ENCODE measurements around the gene NDC1. TPM values are rescaled to one million over a fixed set of nuclear protein-coding genes. Genes with fewer than 3 reads are reported as not detected.

The NDC1 gene
- total and polyA plus RNA-seq, 2 of the 4 experiments (the other 2 are of a cell fraction) = 11.8 to 33.9 TPM

- H2AK5ac ChIP-seq (ENCODE audit: low read depth, low read length) = peak overlapping the region; percentile 72
- no peak for TF ChIP-seq BHLHE40 (IDR thresholded peaks at IDR 0.05; ENCODE audit: low read depth, low read length)
- TF ChIP-seq RCOR1 (IDR thresholded peaks at IDR 0.05; ENCODE audit: insufficient replicate concordance, low read length) = no peak
- TF ChIP-seq, protein P1, sequence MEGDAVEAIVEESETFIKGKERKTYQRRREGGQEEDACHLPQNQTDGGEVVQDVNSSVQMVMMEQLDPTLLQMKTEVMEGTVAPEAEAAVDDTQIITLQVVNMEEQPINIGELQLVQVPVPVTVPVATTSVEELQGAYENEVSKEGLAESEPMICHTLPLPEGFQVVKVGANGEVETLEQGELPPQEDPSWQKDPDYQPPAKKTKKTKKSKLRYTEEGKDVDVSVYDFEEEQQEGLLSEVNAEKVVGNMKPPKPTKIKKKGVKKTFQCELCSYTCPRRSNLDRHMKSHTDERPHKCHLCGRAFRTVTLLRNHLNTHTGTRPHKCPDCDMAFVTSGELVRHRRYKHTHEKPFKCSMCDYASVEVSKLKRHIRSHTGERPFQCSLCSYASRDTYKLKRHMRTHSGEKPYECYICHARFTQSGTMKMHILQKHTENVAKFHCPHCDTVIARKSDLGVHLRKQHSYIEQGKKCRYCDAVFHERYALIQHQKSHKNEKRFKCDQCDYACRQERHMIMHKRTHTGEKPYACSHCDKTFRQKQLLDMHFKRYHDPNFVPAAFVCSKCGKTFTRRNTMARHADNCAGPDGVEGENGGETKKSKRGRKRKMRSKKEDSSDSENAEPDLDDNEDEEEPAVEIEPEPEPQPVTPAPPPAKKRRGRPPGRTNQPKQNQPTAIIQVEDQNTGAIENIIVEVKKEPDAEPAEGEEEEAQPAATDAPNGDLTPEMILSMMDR (conservative IDR thresholded peaks at IDR 0.05; ENCODE audit: low read depth, low read length) = no peak
- peak overlapping the region; percentile 80 for H4K91ac ChIP-seq (ENCODE audit: insufficient read depth, low read depth, low read length)
- peak overlapping the region; percentile 95; the same call in 2 of the 3 replicates for H2BK15ac ChIP-seq (ENCODE audit: low read depth, low read length)
- H3K56ac ChIP-seq (ENCODE audit: extremely low read depth, insufficient read depth, low read length) = no peak overlapping the region
- in situ Hi-C loops (cut with MboI; ENCODE audit: low sequenced_read_pairs) (no loop called here), dilution Hi-C loops (cut with HindIII; ENCODE audit: low sequenced_read_pairs, unreplicated experiment) (no loop called here), intact Hi-C loops (cut with micrococcal nuclease) (no loop called here)
- peak overlapping the region; percentile 73 for H3K4ac ChIP-seq (ENCODE audit: low read depth, low read length)
- peak overlapping the region; percentile 54 for H2AFZ ChIP-seq (replicated peaks; ENCODE audit: low read length, poor library complexity)
- BruUV-seq (replicated peaks) = no TSS peak
- ATAC-seq (ENCODE audit: low read depth) (no peak), DNase-seq (no peak)
- no peak overlapping the region; the same call in 1 of the 2 replicates for H3K4me2 ChIP-seq (ENCODE audit: low read depth, low read length)
- peaks cover 20 to 56% of the 10 kb centered on the region in 2 experiments for H3K79me1 ChIP-seq (ENCODE audit: low read depth in 1 of 2, low read length in 2 of 2)
- H3K27me3 ChIP-seq (ENCODE audit: control insufficient read depth, insufficient read depth, low read length) = no peaks in the 10 kb centered on the region
- peak overlapping the region; percentile 74 for H4K5ac ChIP-seq (ENCODE audit: low read depth, low read length)
- peak overlapping the region; percentile 44; the same call in 1 of the 2 replicates for H3K14ac ChIP-seq (replicated peaks; ENCODE audit: low read depth, low read length)
- H2BK20ac ChIP-seq (ENCODE audit: low read depth, low read length) = peak overlapping the region; percentile 87
- H3K18ac ChIP-seq (ENCODE audit: low read depth, low read length) = peak overlapping the region; percentile 75
- no CpG with 5 or more reads among the region's 5 CpGs for WGBS, 2 experiments (ENCODE audit: extremely low coverage in 2 of 2, insufficient read length in 1 of 2)
- CTCF ChIA-PET = interaction anchor here (1.3 kb wide), 1 partner anchor 18 kb away, joined by 4 read pairs; no protein-coding TSS in a partner anchor
- peak overlapping the region; percentile 86 for H2BK120ac ChIP-seq (ENCODE audit: low read depth, low read length)
- H3K4me3 ChIP-seq (ENCODE audit: insufficient read depth, low read depth, low read length) = no peak overlapping the region
- peaks cover 48% of the 10 kb centered on the region for H3K4me1 ChIP-seq (ENCODE audit: control insufficient read depth, insufficient read depth, low read length)
- peak overlapping the region; percentile 69 for H3K27ac ChIP-seq (ENCODE audit: insufficient read depth, low read length)
- H3K23ac ChIP-seq (ENCODE audit: low read depth, low read length) = peak overlapping the region; percentile 40
- H3K9me3 ChIP-seq (ENCODE audit: control insufficient read depth, insufficient read depth, low read length) = no peaks in the 10 kb centered on the region
- POLR2A ChIA-PET (ENCODE audit: unreplicated experiment) = no interaction called here
- H3K9me1 ChIP-seq (ENCODE audit: insufficient read depth, low read length) = peaks cover 33% of the 10 kb centered on the region
- no peaks in the 10 kb centered on the region for H3K36me3 ChIP-seq (ENCODE audit: control insufficient read depth, insufficient read depth, low read length)
- 0 out of 2 replicates have a peak, but pooled peaks cover 4% of the 10 kb centered on the region for H4K20me1 ChIP-seq (ENCODE audit: insufficient read depth, low read length)
- peak overlapping the region; percentile 35 for H2AK9ac ChIP-seq (replicated peaks; ENCODE audit: low read depth, low read length, poor library complexity)
- no peak overlapping the region for H3K9ac ChIP-seq (ENCODE audit: low read depth, low read length)
- peak overlapping the region; percentile 43 to 89; a peak in 3 of 4 replicates for H4K8ac ChIP-seq (ENCODE audit: low read depth in 2 of 2, low read length in 2 of 2)
- peak overlapping the region; percentile 96 for H2BK5ac ChIP-seq (ENCODE audit: low read depth, low read length, poor library complexity, severe bottlenecking)
Observed at GRCh38 chr1:53735681-53736080, 102.4 kb downstream of the NDC1 start.

Data from IMR-90 (cell line).